Omental fat pad (tissue), 4 donors: ENCODE results near the gene TNFAIP8L2. TPM values are rescaled to one million over a fixed set of nuclear protein-coding genes. Genes with fewer than 3 reads are reported as not detected.
A peak's percentile ranks its signal among the peaks of the same experiment; 100 is the strongest.

Experiments
- ATAC-seq: fragments of 150-250 bp; one replicate; pipeline ENCODE4 v1.9.1; 2016; ENCODE audit warnings: mild to moderate bottlenecking, moderate library complexity; ENCODE audit not compliant: low FRiP score
- DNase-seq: peaks from one replicate; pipeline ENCODE4 v3.0.0-alpha.2; 2019; ENCODE audit warnings: low spot score
- CTCF ChIP-seq, 3 donors: fragments of 450-650 bp; IDR thresholded peaks; one replicate each; pipeline ENCODE4 v1.5.1; 2016 to 2017; ENCODE audit warnings: antibody characterized with exemption in 3 of 3, mild to moderate bottlenecking in 3 of 3, moderate library complexity in 2 of 3
- total RNA-seq, 4 donors: library from RNA; depleted of rRNA; stranded (reverse); fragments of >200 nt; gene quantifications; one replicate each; pipeline ENCODE4 v1.1.0, GENCODE V29; 2016

Gene TNFAIP8L2
- total RNA-seq, 4 donors from 2014 or later = 7.6 to 16.4 (median 13.0) TPM

- no peak for TF ChIP-seq CTCF (IDR thresholded peaks at IDR 0.05)
- ATAC-seq = no peak
- DNase-seq = no peak
These were observed 18.7 kb upstream of the TNFAIP8L2 start for GRCh38 chr1:151137789-151138188.

GRCh38 chr1:151142411-151143056 is 13.9 kb upstream of the TNFAIP8L2 start:
- ATAC-seq (no peak), DNase-seq (no peak)
- TF ChIP-seq CTCF (IDR thresholded peaks at IDR 0.05) = no peak

GRCh38 chr1:151143057-151143435 is 13.4 kb upstream of the TNFAIP8L2 start:
- DNase-seq (no peak), ATAC-seq (no peak)
- no peak for TF ChIP-seq CTCF (IDR thresholded peaks at IDR 0.05)

- no peak for ATAC-seq
- TF ChIP-seq CTCF (IDR thresholded peaks at IDR 0.05) = no peak
- no peak for DNase-seq
These were observed 12.5 kb upstream of the TNFAIP8L2 start for GRCh38 chr1:151143986-151144385.

- no peak for DNase-seq
- TF ChIP-seq CTCF (IDR thresholded peaks at IDR 0.05) = no peak
- no peak for ATAC-seq
These were observed 11.8 kb upstream of the TNFAIP8L2 start for GRCh38 chr1:151144474-151145303.

GRCh38 chr1:151145304-151146071 is 11.0 kb upstream of the TNFAIP8L2 start:
- no peak for DNase-seq
- peak in 1 of 3 donors; percentile 3 for TF ChIP-seq CTCF (IDR thresholded peaks at IDR 0.05)
- ATAC-seq = peak; percentile 1
